Liver (tissue), 9 donors: ENCODE data around the gene TMPRSS3. TPM values are rescaled to one million over a fixed set of nuclear protein-coding genes. Genes with fewer than 3 reads are reported as not detected.
A peak's percentile ranks its signal among the peaks of the same experiment; 100 is the strongest.

Experiments
- DNase-seq: peaks from one replicate; pipeline ENCODE4 v3.0.0-alpha.2; 2017; ENCODE audit warnings: low spot score
- H3K27ac ChIP-seq, 2 donors: one replicate each; pipeline ENCODE4 v1.7.0; 2013; ENCODE audit warnings: inconsistent platforms in 2 of 2, low read length in 2 of 2, control low read depth in 1 of 2, low read depth in 1 of 2, mild to moderate bottlenecking in 1 of 2
- H3K27me3 ChIP-seq, 4 donors: one replicate each; pipeline versions ENCODE4 v1.6.1 to v1.7.0; 2013; ENCODE audit warnings: low read length in 3 of 4, inconsistent platforms in 1 of 4, mild to moderate bottlenecking in 1 of 4, moderate library complexity in 1 of 4; ENCODE audit not compliant: control insufficient read depth in 4 of 4, insufficient read depth in 4 of 4
- H3K36me3 ChIP-seq, 4 donors: one replicate each; pipeline versions ENCODE4 v1.6.1 to v1.7.0; 2013; ENCODE audit warnings: low read length in 3 of 4, mild to moderate bottlenecking in 3 of 4, low read depth in 1 of 4, moderate library complexity in 1 of 4; ENCODE audit not compliant: control insufficient read depth in 4 of 4, insufficient read depth in 3 of 4
- H3K4me1 ChIP-seq, 4 donors: one replicate each; pipeline versions ENCODE4 v1.6.1 to v1.7.0; 2013; ENCODE audit warnings: low read length in 3 of 4, mild to moderate bottlenecking in 3 of 4, moderate library complexity in 1 of 4; ENCODE audit not compliant: control insufficient read depth in 4 of 4, insufficient read depth in 4 of 4
- H3K4me3 ChIP-seq, 3 donors: one replicate each; pipeline versions ENCODE4 v1.6.1 to v1.7.0; 2013; ENCODE audit warnings: low read length in 3 of 3, control low read depth in 1 of 3, low read depth in 1 of 3, mild to moderate bottlenecking in 1 of 3
- H3K9ac ChIP-seq, 2 donors: one replicate each; pipeline ENCODE4 v1.7.0; 2013; ENCODE audit warnings: low read length in 2 of 2, mild to moderate bottlenecking in 2 of 2, moderate library complexity in 2 of 2, control low read depth in 1 of 2, low read depth in 1 of 2
- H3K9me3 ChIP-seq, 4 donors: one replicate each; pipeline versions ENCODE4 v1.6.1 to v1.7.0; 2013; ENCODE audit warnings: low read length in 3 of 4; ENCODE audit not compliant: control insufficient read depth in 4 of 4
- CTCF ChIP-seq: fragments of 150-350 bp; IDR thresholded peaks from 2 replicates; pipeline ENCODE4 v1.5.1; 2017; ENCODE audit warnings: improper control_type of control experiment, low read depth, low read length; ENCODE audit not compliant: missing input control
- EGR1 ChIP-seq, 2 donors: IDR thresholded peaks; 2 replicates each; pipeline ENCODE4 v1.6.1; 2016 to 2018; ENCODE audit warnings: antibody characterized with exemption in 2 of 2, low read depth in 2 of 2
- FOXA1 ChIP-seq: IDR thresholded peaks from 2 replicates; pipeline ENCODE4 v1.6.1; 2016; ENCODE audit warnings: antibody characterized with exemption
- FOXA2 ChIP-seq: IDR thresholded peaks from 2 replicates; pipeline ENCODE4 v1.6.1; 2016; ENCODE audit warnings: antibody characterized with exemption
- GABPA ChIP-seq, 2 donors: IDR thresholded peaks in 1 of 2; conservative IDR thresholded peaks in 1 of 2; 2 replicates each; pipeline ENCODE4 v1.6.1; 2016; ENCODE audit warnings: antibody characterized with exemption in 2 of 2, mild to moderate bottlenecking in 1 of 2, moderate library complexity in 1 of 2
- HNF4A ChIP-seq, 2 donors: conservative IDR thresholded peaks; 2 replicates each; pipeline ENCODE4 v1.6.1; 2016; ENCODE audit warnings: antibody characterized with exemption in 2 of 2, mild to moderate bottlenecking in 2 of 2
- HNF4G ChIP-seq: IDR thresholded peaks from 2 replicates; pipeline ENCODE4 v1.6.1; 2016; ENCODE audit warnings: antibody characterized with exemption
- JUND ChIP-seq, 2 donors: IDR thresholded peaks; 2 replicates each; pipeline ENCODE4 v1.6.1; 2016; ENCODE audit warnings: antibody characterized with exemption in 2 of 2
- MAX ChIP-seq: IDR thresholded peaks from 2 replicates; pipeline ENCODE4 v1.6.1; 2016; ENCODE audit warnings: antibody characterized with exemption
- NR2F2 ChIP-seq: IDR thresholded peaks from 2 replicates; pipeline ENCODE4 v1.6.1; 2016; ENCODE audit warnings: antibody characterized with exemption
- RAD21 ChIP-seq, 2 donors: IDR thresholded peaks; 2 replicates each; pipeline ENCODE4 v1.6.1; 2016; ENCODE audit warnings: antibody characterized with exemption in 2 of 2, mild to moderate bottlenecking in 2 of 2
- REST ChIP-seq: IDR thresholded peaks from 2 replicates; pipeline ENCODE4 v1.6.1; 2016; ENCODE audit warnings: antibody characterized with exemption, mild to moderate bottlenecking
- RXRA ChIP-seq, 2 donors: IDR thresholded peaks; 2 replicates each; pipeline ENCODE4 v1.6.1; 2017 to 2018; ENCODE audit warnings: antibody characterized with exemption in 2 of 2, mild to moderate bottlenecking in 1 of 2
- SP1 ChIP-seq: IDR thresholded peaks from 2 replicates; pipeline ENCODE4 v1.6.1; 2018; ENCODE audit warnings: antibody characterized with exemption, mild to moderate bottlenecking
- TAF1 ChIP-seq: conservative IDR thresholded peaks from 2 replicates; pipeline ENCODE4 v1.6.1; 2016; ENCODE audit warnings: antibody characterized with exemption, mild to moderate bottlenecking
- YY1 ChIP-seq: IDR thresholded peaks from 2 replicates; pipeline ENCODE4 v1.6.1; 2016; ENCODE audit warnings: antibody characterized with exemption, mild to moderate bottlenecking
- WGBS: extraction: QIAGEN DNeasy Blood & Tissue Kit; methylation state at CpG from one replicate; pipeline ENCODE4 v1.1.7; 2013; 5-methylcytosine and 5-hydroxymethylcytosine counted together
- polyA plus RNA-seq, 2 donors: library from polyadenylated mRNA; stranded (reverse) in 1 of 2; unstranded in 1 of 2; fragments of 200-250 nt in 1 of 2; fragments of >200 nt in 1 of 2; fragmentation: Nextera tagmentation in 1 of 2; extraction: Ambion mirVana in 1 of 2; gene quantifications; one replicate each; pipeline versions ENCODE4 v1.2.1 to v1.2.3, GENCODE V29; 2013 to 2015
- total RNA-seq, 2 donors: library from RNA; depleted of rRNA; stranded (reverse); fragments of >200 nt; gene quantifications; one replicate each; pipeline ENCODE4 v1.2.3, GENCODE V29; 2014
- TF ChIP-seq, protein P1 (sequence below): IDR thresholded peaks from 2 replicates; pipeline ENCODE4 v1.6.1; 2016; ENCODE audit warnings: antibody characterized with exemption
- TF ChIP-seq, protein P2 (sequence below): IDR thresholded peaks from 2 replicates; pipeline ENCODE4 v1.6.1; 2016; ENCODE audit warnings: antibody characterized with exemption
- donor health status: healthy.
- donor health status: healthy.
- donor health status: healthy.
- donor health status: healthy.
- donor health status: healthy.

The TMPRSS3 gene
- total and polyA plus RNA-seq, 4 donors = 0.25 to 0.50 TPM; not detected in 2

- no peak overlapping the region for H3K27ac ChIP-seq
- peaks cover 0 to under 1% (median 0%) of the 10 kb centered on the region in 4 donors for H3K27me3 ChIP-seq
- 72% methylated on average over 3 of the region's 3 CpGs for WGBS
- no peak for DNase-seq
- TF ChIP-seq FOXA1 (no peak), GABPA (IDR thresholded peaks at IDR 0.05 in 1 of 2, conservative IDR thresholded peaks at IDR 0.05 in 1 of 2) (no peak), CTCF (no peak), RAD21 (IDR thresholded peaks at IDR 0.05) (no peak), HNF4A (conservative IDR thresholded peaks at IDR 0.05) (no peak), SP1 (no peak), RXRA (IDR thresholded peaks at IDR 0.05) (no peak), TAF1 (no peak), FOXA2 (no peak), EGR1 (IDR thresholded peaks at IDR 0.05; ENCODE audit: low read depth in 2 of 2) (no peak), YY1 (no peak)
- TF ChIP-seq, protein P1, sequence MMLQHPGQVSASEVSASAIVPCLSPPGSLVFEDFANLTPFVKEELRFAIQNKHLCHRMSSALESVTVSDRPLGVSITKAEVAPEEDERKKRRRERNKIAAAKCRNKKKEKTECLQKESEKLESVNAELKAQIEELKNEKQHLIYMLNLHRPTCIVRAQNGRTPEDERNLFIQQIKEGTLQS = no peak
- TF ChIP-seq, protein P2, sequence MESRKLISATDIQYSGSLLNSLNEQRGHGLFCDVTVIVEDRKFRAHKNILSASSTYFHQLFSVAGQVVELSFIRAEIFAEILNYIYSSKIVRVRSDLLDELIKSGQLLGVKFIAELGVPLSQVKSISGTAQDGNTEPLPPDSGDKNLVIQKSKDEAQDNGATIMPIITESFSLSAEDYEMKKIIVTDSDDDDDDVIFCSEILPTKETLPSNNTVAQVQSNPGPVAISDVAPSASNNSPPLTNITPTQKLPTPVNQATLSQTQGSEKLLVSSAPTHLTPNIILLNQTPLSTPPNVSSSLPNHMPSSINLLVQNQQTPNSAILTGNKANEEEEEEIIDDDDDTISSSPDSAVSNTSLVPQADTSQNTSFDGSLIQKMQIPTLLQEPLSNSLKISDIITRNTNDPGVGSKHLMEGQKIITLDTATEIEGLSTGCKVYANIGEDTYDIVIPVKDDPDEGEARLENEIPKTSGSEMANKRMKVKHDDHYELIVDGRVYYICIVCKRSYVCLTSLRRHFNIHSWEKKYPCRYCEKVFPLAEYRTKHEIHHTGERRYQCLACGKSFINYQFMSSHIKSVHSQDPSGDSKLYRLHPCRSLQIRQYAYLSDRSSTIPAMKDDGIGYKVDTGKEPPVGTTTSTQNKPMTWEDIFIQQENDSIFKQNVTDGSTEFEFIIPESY = no peak
- H3K9ac ChIP-seq = no peak overlapping the region
- peaks cover 0 to 1% (median 0%) of the 10 kb centered on the region in 4 donors for H3K9me3 ChIP-seq
- no peaks in the 10 kb centered on the region for H3K36me3 ChIP-seq
- no peak overlapping the region for H3K4me3 ChIP-seq
- peaks cover 0 to 12% (median 10%) of the 10 kb centered on the region in 4 donors for H3K4me1 ChIP-seq
Observed at GRCh38 chr21:42387164-42387563, 8.7 kb downstream of the TMPRSS3 start.

- WGBS = 44% methylated on average over 11 of the region's 11 CpGs
- Histone ChIP-seq H3K9me3 (peaks cover 0 to 5% (median 0%) of the 10 kb centered on the region in 4 donors), H3K4me3 (no peak overlapping the region), H3K27ac (peak overlapping the region; percentile 38 to 56), H3K9ac (no peak overlapping the region), H3K27me3 (no peaks in the 10 kb centered on the region), H3K36me3 (no peaks in the 10 kb centered on the region), H3K4me1 (peaks cover 0 to 12% (median 10%) of the 10 kb centered on the region in 4 donors)
- no peak for DNase-seq
- TF ChIP-seq REST (no peak), RXRA (IDR thresholded peaks at IDR 0.05) (peak; percentile 61 to 66), FOXA1 (peak; percentile 28), CTCF (no peak), HNF4G (no peak), HNF4A (conservative IDR thresholded peaks at IDR 0.05) (peak; percentile 35 to 49), FOXA2 (peak; percentile 41), MAX (no peak), NR2F2 (no peak), GABPA (IDR thresholded peaks at IDR 0.05 in 1 of 2, conservative IDR thresholded peaks at IDR 0.05 in 1 of 2) (no peak), RAD21 (IDR thresholded peaks at IDR 0.05) (peak in 1 of 2 donors; percentile 5), YY1 (peak; percentile 39), SP1 (peak; percentile 43), EGR1 (IDR thresholded peaks at IDR 0.05; ENCODE audit: low read depth in 2 of 2) (no peak), JUND (IDR thresholded peaks at IDR 0.05) (no peak)
- TF ChIP-seq, protein P2 = no peak
- TF ChIP-seq, protein P1 = peak; percentile 59
Observed at GRCh38 chr21:42386034-42386591, 9.7 kb downstream of the TMPRSS3 start.
